ENCODE data around the gene RARRES1.

The RARRES1 gene

GRCh38 chr3:158658889-158659288 lies 73.4 kb downstream of the RARRES1 start:
- no peak for TF ChIP-seq POLR2A (IDR thresholded peaks at IDR 0.05; ENCODE audit: low read depth, low read length)
- no peak for TF ChIP-seq POLR2AphosphoS5 (IDR thresholded peaks at IDR 0.05; ENCODE audit: low read depth, low read length)
- TF ChIP-seq TAF1 (IDR thresholded peaks at IDR 0.05; ENCODE audit: borderline replicate concordance, low read depth, low read length), result no peak
- FAIRE-seq (no peak), DNase-seq (ENCODE audit: insufficient read length) (no peak)

GRCh38 chr3:158652463-158652862 lies 79.8 kb downstream of the RARRES1 start:
- TF ChIP-seq POLR2AphosphoS5 (IDR thresholded peaks at IDR 0.05; ENCODE audit: low read depth, low read length), result no peak
- no peak for TF ChIP-seq POLR2A (IDR thresholded peaks at IDR 0.05; ENCODE audit: low read depth, low read length)
- TF ChIP-seq TAF1 (IDR thresholded peaks at IDR 0.05; ENCODE audit: borderline replicate concordance, low read depth, low read length), result no peak
- DNase-seq (ENCODE audit: insufficient read length) (no peak), FAIRE-seq (no peak)

GRCh38 chr3:158651192-158651591 lies 81.1 kb downstream of the RARRES1 start:
- TF ChIP-seq POLR2AphosphoS5 (IDR thresholded peaks at IDR 0.05; ENCODE audit: low read depth, low read length), result no peak
- no peak for TF ChIP-seq TAF1 (IDR thresholded peaks at IDR 0.05; ENCODE audit: borderline replicate concordance, low read depth, low read length)
- TF ChIP-seq POLR2A (IDR thresholded peaks at IDR 0.05; ENCODE audit: low read depth, low read length), result no peak
- FAIRE-seq (no peak), DNase-seq (ENCODE audit: insufficient read length) (no peak)

- no peak for DNase-seq (ENCODE audit: insufficient read length)
- FAIRE-seq, result no peak
- TF ChIP-seq POLR2AphosphoS5 (IDR thresholded peaks at IDR 0.05; ENCODE audit: low read depth, low read length), result no peak
- no peak for TF ChIP-seq TAF1 (IDR thresholded peaks at IDR 0.05; ENCODE audit: borderline replicate concordance, low read depth, low read length)
- TF ChIP-seq POLR2A (IDR thresholded peaks at IDR 0.05; ENCODE audit: low read depth, low read length), result no peak
Measured at GRCh38 chr3:158649791-158650190, 82.5 kb downstream of the RARRES1 start.
